RWPE2 (cell line): ENCODE results near the gene NCOA4.

Source experiments
- ATAC-seq: fragments of 200-7000 bp; cut with Tn5 transposase; 3 replicates; pipeline ENCODE4 v1.9.1; 2021; ENCODE audit warnings: low read depth
- DNase-seq: peaks from one replicate; pipeline ENCODE4 v3.0.0-alpha.2; 2020; ENCODE audit warnings: low spot score
- H3K27ac ChIP-seq: fragments of 450-650 bp; 2 replicates; pipeline ENCODE4 v1.5.1; 2017; ENCODE audit warnings: mild to moderate bottlenecking; ENCODE audit not compliant: poor library complexity, severe bottlenecking
- H3K27me3 ChIP-seq: fragments of 250-450 bp; sonication (Bioruptor Pico); 2 replicates; pipeline ENCODE4 v1.5.1; 2021; ENCODE audit warnings: mild to moderate bottlenecking, moderate library complexity; ENCODE audit not compliant: insufficient read depth, poor library complexity, severe bottlenecking
- H3K36me3 ChIP-seq: fragments of 250-450 bp; sonication (Bioruptor Pico); 2 replicates; pipeline ENCODE4 v1.5.1; 2020; ENCODE audit warnings: low read depth, mild to moderate bottlenecking, moderate library complexity
- H3K4me1 ChIP-seq: fragments of 250-450 bp; sonication (Bioruptor Pico); 2 replicates; pipeline ENCODE4 v1.5.1; 2021; ENCODE audit warnings: mild to moderate bottlenecking, moderate library complexity; ENCODE audit not compliant: insufficient read depth, poor library complexity, severe bottlenecking
- H3K4me3 ChIP-seq: fragments of 250-450 bp; sonication (Bioruptor Pico); 2 replicates; pipeline ENCODE4 v1.5.1; 2021; ENCODE audit warnings: mild to moderate bottlenecking, moderate library complexity; ENCODE audit not compliant: severe bottlenecking
- H3K9me3 ChIP-seq: fragments of 250-450 bp; sonication (Bioruptor Pico); 2 replicates; pipeline ENCODE4 v1.5.1; 2021; ENCODE audit warnings: mild to moderate bottlenecking, moderate library complexity; ENCODE audit not compliant: severe bottlenecking
- TF ChIP-seq, protein P1 (sequence below): fragments of 450-650 bp; IDR thresholded peaks from one replicate; pipeline ENCODE4 v1.5.1; 2017; ENCODE audit warnings: mild to moderate bottlenecking, moderate library complexity; ENCODE audit not compliant: poor library complexity, severe bottlenecking

Gene NCOA4

GRCh38 chr10:46069771-46070463 is 39.5 kb upstream of the NCOA4 start:
- Histone ChIP-seq H3K27me3 (no peaks in the 10 kb centered on the region), H3K4me1 (no peaks in the 10 kb centered on the region), H3K27ac (no peak overlapping the region), H3K4me3 (no peak overlapping the region), H3K36me3 (no peaks in the 10 kb centered on the region), H3K9me3 (no peaks in the 10 kb centered on the region)
- TF ChIP-seq, protein P1, sequence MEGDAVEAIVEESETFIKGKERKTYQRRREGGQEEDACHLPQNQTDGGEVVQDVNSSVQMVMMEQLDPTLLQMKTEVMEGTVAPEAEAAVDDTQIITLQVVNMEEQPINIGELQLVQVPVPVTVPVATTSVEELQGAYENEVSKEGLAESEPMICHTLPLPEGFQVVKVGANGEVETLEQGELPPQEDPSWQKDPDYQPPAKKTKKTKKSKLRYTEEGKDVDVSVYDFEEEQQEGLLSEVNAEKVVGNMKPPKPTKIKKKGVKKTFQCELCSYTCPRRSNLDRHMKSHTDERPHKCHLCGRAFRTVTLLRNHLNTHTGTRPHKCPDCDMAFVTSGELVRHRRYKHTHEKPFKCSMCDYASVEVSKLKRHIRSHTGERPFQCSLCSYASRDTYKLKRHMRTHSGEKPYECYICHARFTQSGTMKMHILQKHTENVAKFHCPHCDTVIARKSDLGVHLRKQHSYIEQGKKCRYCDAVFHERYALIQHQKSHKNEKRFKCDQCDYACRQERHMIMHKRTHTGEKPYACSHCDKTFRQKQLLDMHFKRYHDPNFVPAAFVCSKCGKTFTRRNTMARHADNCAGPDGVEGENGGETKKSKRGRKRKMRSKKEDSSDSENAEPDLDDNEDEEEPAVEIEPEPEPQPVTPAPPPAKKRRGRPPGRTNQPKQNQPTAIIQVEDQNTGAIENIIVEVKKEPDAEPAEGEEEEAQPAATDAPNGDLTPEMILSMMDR: no peak
- ATAC-seq (no peak), DNase-seq (no peak)

GRCh38 chr10:46068905-46069304 is 38.5 kb upstream of the NCOA4 start:
- H3K36me3 ChIP-seq: no peaks in the 10 kb centered on the region
- no peak overlapping the region for H3K27ac ChIP-seq
- no peak for ATAC-seq
- no peak overlapping the region for H3K4me3 ChIP-seq
- H3K9me3 ChIP-seq: no peaks in the 10 kb centered on the region
- TF ChIP-seq, protein P1: no peak
- no peak for DNase-seq
- no peaks in the 10 kb centered on the region for H3K4me1 ChIP-seq
- H3K27me3 ChIP-seq: no peaks in the 10 kb centered on the region

DNA sequence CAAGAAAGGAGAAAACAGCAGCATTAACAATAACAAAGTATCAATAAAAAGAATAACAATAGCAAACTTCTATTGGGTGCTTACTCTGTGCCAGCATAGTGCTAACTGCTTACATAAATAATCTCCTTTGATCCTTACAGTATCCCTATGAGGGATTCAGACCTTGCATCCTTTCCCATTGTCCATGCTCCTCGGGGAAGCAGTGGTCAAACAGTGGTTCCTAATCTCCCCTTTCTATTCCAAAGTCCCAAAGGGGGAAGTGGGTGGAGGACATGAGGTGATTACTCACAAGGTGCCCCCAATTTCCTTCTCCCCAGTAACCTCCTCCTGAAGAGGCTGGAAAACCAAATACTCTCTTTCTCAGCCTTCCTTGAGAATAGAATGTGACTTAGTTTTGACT is 37.7 kb upstream of the NCOA4 start:
- DNase-seq: no peak
- no peaks in the 10 kb centered on the region for H3K4me1 ChIP-seq
- H3K4me3 ChIP-seq: no peak overlapping the region
- no peak overlapping the region for H3K27ac ChIP-seq
- no peak for ATAC-seq
- no peaks in the 10 kb centered on the region for H3K36me3 ChIP-seq
- TF ChIP-seq, protein P1: no peak
- no peaks in the 10 kb centered on the region for H3K27me3 ChIP-seq
- no peaks in the 10 kb centered on the region for H3K9me3 ChIP-seq

DNA sequence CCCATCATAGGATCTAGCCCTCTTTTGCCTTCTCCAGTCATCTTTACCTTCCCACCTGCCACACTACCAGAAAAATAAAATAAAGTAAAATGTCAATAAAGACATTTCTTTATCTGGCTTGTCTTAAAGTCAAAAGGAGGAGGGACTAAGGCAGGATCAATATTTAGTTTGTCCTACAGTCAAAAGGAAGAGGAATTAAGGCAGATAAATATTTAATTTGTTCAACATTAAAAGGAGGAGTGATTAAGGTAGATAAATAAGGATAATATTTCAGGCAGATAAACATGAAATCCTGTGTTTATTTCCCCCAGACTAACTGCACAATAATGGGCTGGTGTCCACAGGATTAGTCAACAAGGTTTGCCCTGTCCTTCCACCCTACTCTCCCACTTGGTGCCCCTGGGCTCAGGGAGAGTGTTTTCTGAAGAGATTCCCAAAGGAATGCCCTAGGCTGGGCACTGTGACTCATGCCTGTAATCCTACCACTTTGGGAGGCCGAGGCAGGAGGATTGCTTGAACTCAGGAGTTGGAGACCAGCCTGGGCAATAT is 33.9 kb upstream of the NCOA4 start:
- H3K36me3 ChIP-seq: no peaks in the 10 kb centered on the region
- H3K9me3 ChIP-seq: no peaks in the 10 kb centered on the region
- peaks cover 5% of the 10 kb centered on the region for H3K27me3 ChIP-seq

More for the DNA sequence above, 33.9 kb upstream of the NCOA4 start:
- Histone ChIP-seq H3K4me3 (no peak overlapping the region), H3K4me1 (no peaks in the 10 kb centered on the region), H3K27ac (no peak overlapping the region)
- TF ChIP-seq, protein P1: no peak
- ATAC-seq (no peak), DNase-seq (no peak)
